ENCODE data around the gene PAGR1. TPM values are rescaled to one million over a fixed set of nuclear protein-coding genes. Genes with fewer than 3 reads are reported as not detected.

PAGR1 gene
- total and polyA plus RNA-seq, 2 of the 4 experiments (the other 2 are of a cell fraction) = 10.6 to 22.1 TPM

- in situ Hi-C loops (cut with MboI; ENCODE audit: low sequenced_read_pairs) (no loop called here), intact Hi-C loops (cut with micrococcal nuclease) (no loop called here), dilution Hi-C loops (cut with HindIII; ENCODE audit: low sequenced_read_pairs, unreplicated experiment) (no loop called here)
- Histone ChIP-seq H3K4ac (ENCODE audit: low read depth, low read length) (no peak overlapping the region), H4K91ac (ENCODE audit: insufficient read depth, low read depth, low read length) (no peak overlapping the region), H3K4me2 (ENCODE audit: low read depth, low read length) (no peak overlapping the region), H3K36me3 (ENCODE audit: control insufficient read depth, insufficient read depth, low read length) (peaks cover 80% of the 10 kb centered on the region), H2BK20ac (ENCODE audit: low read depth, low read length) (no peak overlapping the region), H3K79me1 (ENCODE audit: low read depth in 1 of 2, low read length in 2 of 2) (peaks cover 0 to 41% of the 10 kb centered on the region in 2 experiments; a peak in 1 of 4 replicates), H3K4me1 (ENCODE audit: control insufficient read depth, insufficient read depth, low read length) (no peaks in the 10 kb centered on the region; the same call in none of the 2 replicates), H2BK120ac (ENCODE audit: low read depth, low read length) (no peak overlapping the region), H3K56ac (ENCODE audit: extremely low read depth, insufficient read depth, low read length) (no peak overlapping the region), H3K4me3 (ENCODE audit: insufficient read depth, low read depth, low read length) (no peak overlapping the region), H3K14ac (replicated peaks; ENCODE audit: low read depth, low read length) (no peak overlapping the region), H4K20me1 (ENCODE audit: insufficient read depth, low read length) (no peaks in the 10 kb centered on the region; the same call in 1 of the 2 replicates), H2BK15ac (ENCODE audit: low read depth, low read length) (no peak overlapping the region), H3K18ac (ENCODE audit: low read depth, low read length) (no peak overlapping the region), H3K27ac (ENCODE audit: insufficient read depth, low read length) (no peak overlapping the region), H4K8ac (ENCODE audit: low read depth in 2 of 2, low read length in 2 of 2) (no peak overlapping the region), H3K27me3 (ENCODE audit: control insufficient read depth, insufficient read depth, low read length) (no peaks in the 10 kb centered on the region), H3K23ac (ENCODE audit: low read depth, low read length) (no peak overlapping the region), H3K9me3 (ENCODE audit: control insufficient read depth, insufficient read depth, low read length) (no peaks in the 10 kb centered on the region), H2AK5ac (ENCODE audit: low read depth, low read length) (no peak overlapping the region), H3K9me1 (ENCODE audit: insufficient read depth, low read length) (no peaks in the 10 kb centered on the region), H2AK9ac (replicated peaks; ENCODE audit: low read depth, low read length, poor library complexity) (no peak overlapping the region), H2BK5ac (ENCODE audit: low read depth, low read length, poor library complexity, severe bottlenecking) (no peak overlapping the region), H3K9ac (ENCODE audit: low read depth, low read length) (no peak overlapping the region), H4K5ac (ENCODE audit: low read depth, low read length) (no peak overlapping the region), H2AFZ (replicated peaks; ENCODE audit: low read length, poor library complexity) (no peak overlapping the region)
- ATAC-seq (ENCODE audit: low read depth) (no peak), DNase-seq (no peak)
- BruUV-seq (replicated peaks) = no TSS peak
- ChIA-PET POLR2A (ENCODE audit: unreplicated experiment) (no interaction called here), CTCF (no interaction called here)
- WGBS, 2 experiments (ENCODE audit: extremely low coverage in 2 of 2, insufficient read length in 1 of 2) = 86% methylated on average over 16 of the region's 23 CpGs; no CpG with 5 or more reads in 1 of the 2 experiments
- no peak for TF ChIP-seq USF2 (IDR thresholded peaks at IDR 0.05; ENCODE audit: low read depth, low read length)
- no peak for TF ChIP-seq MXI1 (IDR thresholded peaks at IDR 0.05; ENCODE audit: borderline replicate concordance, low read depth, low read length)
- no peak for TF ChIP-seq NFE2L2 (IDR thresholded peaks at IDR 0.05; ENCODE audit: low read depth, low read length)
- no peak for TF ChIP-seq RFX5 (IDR thresholded peaks at IDR 0.05; ENCODE audit: low read depth, low read length)
- no peak for TF ChIP-seq RAD21 (IDR thresholded peaks at IDR 0.05; ENCODE audit: low read length)
- TF ChIP-seq ELK1 (IDR thresholded peaks at IDR 0.05; ENCODE audit: borderline replicate concordance, low read depth, low read length) = no peak
- no peak for TF ChIP-seq MAZ (IDR thresholded peaks at IDR 0.05; ENCODE audit: borderline replicate concordance, low read depth, low read length)
- TF ChIP-seq BHLHE40 (IDR thresholded peaks at IDR 0.05; ENCODE audit: low read depth, low read length) = no peak
- TF ChIP-seq FOS (IDR thresholded peaks at IDR 0.05; ENCODE audit: low read depth, low read length) = no peak
- TF ChIP-seq CHD1 (IDR thresholded peaks at IDR 0.05; ENCODE audit: low read depth, low read length) = no peak
- TF ChIP-seq MAFK (IDR thresholded peaks at IDR 0.05; ENCODE audit: low read depth, low read length) = no peak
- no peak for TF ChIP-seq CTCF (conservative IDR thresholded peaks at IDR 0.05; ENCODE audit: low read depth, low read length)
Observed at GRCh38 chr16:29841631-29842030, 25.7 kb downstream of the PAGR1 start.
